Measurements from ENCODE around the gene MACROH2A1.

- no peak for TF ChIP-seq PATZ1 (CRISPR knock-in tag; IDR thresholded peaks at IDR 0.05; ENCODE audit: borderline replicate concordance)
- no peak for TF ChIP-seq ELF4 (CRISPR knock-in tag; IDR thresholded peaks at IDR 0.05)
- no peak for TF ChIP-seq DNMT1 (IDR thresholded peaks at IDR 0.05)
- TF ChIP-seq ZNF12 (CRISPR knock-in tag; IDR thresholded peaks at IDR 0.05): no peak
- no peak for TF ChIP-seq ZBTB7A (IDR thresholded peaks at IDR 0.05; ENCODE audit: borderline replicate concordance, control insufficient read depth, low read depth, low read length)
- TF ChIP-seq PCBP2 (IDR thresholded peaks at IDR 0.05; ENCODE audit: low read depth, low read length, poor library complexity, severe bottlenecking): no peak
Measured at GRCh38 chr5:135447298-135447929, 48.4 kb upstream of the MACROH2A1 start, which contains the start of gene DCANP1.

All from K562 (cell line).